Kidney tubule cell (primary cell): ENCODE results near the gene HDHD3.
"Not testable (repeated sequence)": the region's sequence is repeated elsewhere in the genome, so short reads cannot be mapped to it uniquely, and the experiment has no call there.

ENCODE experiments used
- DNase-seq: peaks from one replicate; pipeline ENCODE4 v3.0.0-alpha.2; 2018; ENCODE audit warnings: low spot score

HDHD3 gene

DNA sequence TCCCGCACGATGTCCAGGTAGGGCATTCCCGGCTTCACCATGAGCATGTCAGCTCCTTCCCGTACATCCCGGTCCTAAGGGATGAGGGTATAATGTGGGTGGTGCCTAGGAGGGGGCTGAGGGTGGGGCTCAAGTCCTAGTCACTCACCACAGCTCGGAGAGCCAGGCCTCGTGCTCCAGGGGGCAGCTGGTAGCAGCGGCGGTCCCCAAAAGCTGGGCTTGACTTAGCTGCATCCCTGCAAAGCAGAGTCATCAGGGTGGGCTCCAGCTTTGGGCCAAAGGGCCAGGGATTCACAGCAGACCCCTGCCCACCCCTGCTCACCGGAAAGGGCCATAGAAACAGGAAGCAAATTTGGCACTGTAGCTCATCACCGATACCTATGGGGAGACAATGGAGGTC lies 12.7 kb upstream of the HDHD3 start:
- DNase-seq = no peak

GRCh38 chr9:113388833-113389232 lies 12.0 kb upstream of the HDHD3 start:
- no peak for DNase-seq

DNA sequence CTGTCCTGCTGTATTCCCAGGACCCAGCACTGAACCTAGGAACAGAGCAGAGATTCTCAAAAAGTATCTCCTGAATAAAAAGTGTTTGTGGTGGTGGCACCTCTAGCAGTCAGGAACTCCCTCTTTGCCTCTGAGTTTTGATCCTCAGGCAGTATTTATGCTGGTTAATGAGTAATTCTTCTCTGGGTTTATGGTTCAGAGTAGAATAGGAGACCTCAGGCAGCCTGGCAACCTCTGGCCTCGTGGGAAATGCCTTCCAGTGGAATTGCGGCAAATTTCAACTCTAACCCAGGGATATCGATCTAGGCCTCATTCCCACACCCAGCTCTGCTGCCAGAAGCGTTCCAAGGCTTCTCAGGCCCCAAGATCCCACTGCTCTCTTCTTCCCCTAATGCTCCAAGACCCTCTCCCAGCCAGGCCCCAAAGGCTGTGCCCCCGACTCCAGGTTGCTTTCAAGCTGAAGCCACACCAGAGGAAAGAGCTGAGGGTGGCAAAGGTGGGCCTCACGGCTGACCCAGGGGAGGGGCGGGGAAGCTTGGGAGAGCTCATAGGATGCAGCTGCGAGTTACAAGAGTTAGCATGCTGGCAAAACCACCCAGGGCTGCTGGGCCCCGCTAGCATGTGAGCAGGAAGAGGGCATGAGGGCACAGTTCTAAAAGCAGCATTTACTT lies 10.9 kb upstream of the HDHD3 start:
- DNase-seq = peak; percentile 34

DNA sequence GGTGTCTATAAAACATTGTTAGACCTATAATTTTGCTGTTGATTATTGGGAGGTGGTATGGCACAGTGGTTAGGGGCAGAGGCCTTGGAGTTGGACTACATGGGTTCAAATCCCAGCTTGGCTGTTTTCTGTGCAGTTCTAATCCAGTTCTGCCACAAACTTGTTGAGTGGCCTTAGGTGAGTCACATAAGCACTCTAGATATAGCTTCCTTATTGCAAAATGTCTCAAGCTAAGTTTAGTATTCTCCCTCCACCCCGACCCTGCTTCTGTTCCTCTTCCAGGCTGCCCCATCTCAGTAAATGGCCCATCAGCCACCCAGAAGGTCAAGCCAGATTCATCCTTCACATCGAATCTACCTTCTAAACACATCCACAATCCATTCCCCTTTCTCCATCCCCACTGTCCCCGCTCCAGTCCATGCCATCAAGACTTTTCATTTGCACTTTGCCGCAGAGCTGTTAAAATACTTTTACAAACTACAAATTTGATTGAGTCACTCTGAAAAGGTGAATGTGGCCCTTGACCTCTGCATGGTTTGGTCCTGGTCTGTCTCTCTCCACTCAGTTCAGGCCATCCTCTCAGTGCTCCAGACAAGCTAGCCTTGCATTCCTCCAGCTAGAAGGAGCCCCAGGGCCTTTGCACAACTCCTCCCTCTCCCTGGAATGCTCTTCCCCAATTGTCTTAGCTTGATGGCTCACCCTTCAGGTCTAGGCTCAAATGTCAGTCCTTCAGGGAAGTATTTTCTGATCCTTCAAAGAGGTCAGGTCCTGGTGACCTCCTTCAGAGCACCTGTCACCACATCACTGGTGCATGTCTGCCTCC lies 10.0 kb upstream of the HDHD3 start:
- DNase-seq = no peak

- DNase-seq = no peak
These were observed 5.2 kb upstream of the HDHD3 start for GRCh38 chr9:113381909-113382411.

DNA sequence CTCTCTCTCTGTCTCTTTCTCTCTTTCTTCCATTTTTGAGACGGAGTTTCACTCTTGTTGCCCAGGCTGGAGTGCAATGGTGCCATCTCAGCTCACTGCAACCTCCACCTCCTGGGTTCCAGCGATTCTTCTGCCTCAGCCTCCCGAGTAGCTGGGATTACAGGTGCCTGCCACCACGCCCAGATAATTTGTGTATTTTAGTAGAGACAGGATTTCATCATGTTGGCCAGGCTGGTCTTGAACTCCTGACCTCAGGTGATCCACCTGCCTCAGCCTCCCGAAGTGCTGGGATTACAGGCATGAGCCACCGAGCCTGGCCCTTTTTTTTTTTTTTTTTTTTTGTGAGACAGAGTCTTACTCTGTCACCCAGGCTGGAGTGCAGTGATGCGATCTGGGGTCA lies 4.7 kb upstream of the HDHD3 start:
- not testable (repeated sequence) for DNase-seq

DNA sequence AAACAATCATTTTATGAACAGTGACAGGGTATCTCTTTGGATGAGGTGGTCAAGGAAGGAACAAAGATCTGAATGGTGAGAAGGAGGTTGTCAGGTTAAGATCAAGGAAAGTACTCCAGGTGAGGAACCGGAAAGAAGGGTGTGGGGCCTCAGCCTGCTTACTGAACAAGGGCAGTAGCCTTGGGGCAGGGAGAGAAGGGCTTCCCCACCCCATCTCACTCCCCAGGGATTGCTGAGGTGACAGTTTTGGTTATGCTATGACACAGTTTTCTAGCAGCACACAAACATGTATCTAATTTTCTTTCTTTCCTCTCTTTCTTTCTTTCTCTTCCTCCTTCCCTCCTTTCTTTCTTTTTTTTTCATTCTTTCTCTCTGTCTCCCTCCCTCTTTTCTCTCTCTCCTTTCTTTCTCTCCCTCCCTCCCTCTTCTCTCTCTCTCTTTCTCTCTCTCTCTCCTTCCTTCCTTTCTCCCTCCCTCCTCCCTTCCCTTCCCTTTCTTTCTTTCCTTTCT lies 4.1 kb upstream of the HDHD3 start:
- no peak for DNase-seq

GRCh38 chr9:113379829-113380210 lies 3.0 kb upstream of the HDHD3 start:
- DNase-seq = not testable (repeated sequence)

DNA sequence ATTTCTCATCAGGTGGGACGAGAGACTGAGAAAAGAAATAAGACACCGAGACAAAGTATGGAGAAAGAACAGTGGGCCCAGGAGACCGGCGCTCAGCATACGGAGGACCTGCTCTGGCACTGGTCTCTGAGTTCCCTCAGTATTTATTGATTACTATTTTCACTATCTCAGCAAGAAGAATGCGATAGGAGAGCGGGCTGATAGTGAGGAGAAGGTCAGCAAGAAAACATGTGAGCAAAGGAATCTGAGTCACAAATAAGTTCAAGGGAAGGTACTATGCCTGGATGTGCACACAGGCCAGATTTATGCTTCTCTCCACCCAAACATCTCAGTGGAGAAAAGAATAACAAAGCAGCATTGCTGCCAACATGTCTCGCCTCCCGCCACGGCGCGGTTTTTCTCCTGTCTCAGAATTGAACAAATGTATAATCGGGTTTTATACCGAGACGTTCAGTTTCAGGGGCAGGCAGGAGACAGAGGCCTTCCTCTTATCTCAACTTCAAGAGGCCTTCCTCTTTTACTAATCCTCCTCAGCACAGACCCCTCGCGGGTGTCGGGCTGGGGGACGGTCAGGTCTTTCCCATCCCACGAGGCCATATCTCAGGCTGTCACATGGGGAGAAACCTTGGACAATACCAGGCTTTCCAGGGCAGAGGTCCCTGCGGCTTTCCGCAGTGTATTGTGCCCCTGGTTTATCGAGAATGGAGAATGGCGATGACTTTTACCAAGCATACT lies 2.5 kb upstream of the HDHD3 start:
- not testable (repeated sequence) for DNase-seq

GRCh38 chr9:113375057-113376023 lies 1.4 kb downstream of the HDHD3 start:
- DNase-seq = peak; percentile 71

DNA sequence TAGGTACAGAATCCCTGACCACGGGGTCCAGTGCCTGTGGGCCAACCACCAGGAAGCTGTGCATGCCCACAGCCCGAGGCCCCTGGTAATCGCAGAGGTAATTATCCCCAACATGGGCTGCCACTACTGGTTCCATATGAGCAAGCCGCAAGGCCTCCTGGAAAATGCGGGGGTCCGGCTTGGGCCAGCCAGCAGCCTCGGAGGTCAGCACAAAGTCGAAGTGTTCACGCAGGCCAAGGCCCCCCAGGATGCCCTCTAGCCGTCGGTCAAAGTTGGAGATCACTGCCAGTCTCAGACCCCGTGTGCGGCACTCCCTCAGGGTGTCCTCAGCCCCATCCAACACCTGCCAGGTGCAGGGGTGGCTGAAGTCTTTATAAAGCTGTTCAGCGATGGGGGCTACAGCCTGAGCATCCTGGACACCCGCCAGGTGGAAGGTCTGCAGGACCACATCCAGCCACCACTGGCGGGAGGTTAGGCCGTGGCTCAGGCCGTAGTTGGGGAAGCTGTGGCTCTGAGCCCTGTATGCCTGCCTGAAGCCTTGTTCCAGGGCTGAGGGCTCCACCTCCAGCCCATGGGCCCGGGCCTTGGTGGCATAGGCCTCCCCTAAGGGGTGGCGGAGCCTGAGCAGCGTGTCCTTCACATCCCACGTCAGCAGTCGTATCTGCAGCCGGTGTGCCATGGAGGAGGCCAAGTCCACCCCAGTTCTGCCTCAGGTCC lies 3.0 kb downstream of the HDHD3 start:
- DNase-seq = no peak

DNA sequence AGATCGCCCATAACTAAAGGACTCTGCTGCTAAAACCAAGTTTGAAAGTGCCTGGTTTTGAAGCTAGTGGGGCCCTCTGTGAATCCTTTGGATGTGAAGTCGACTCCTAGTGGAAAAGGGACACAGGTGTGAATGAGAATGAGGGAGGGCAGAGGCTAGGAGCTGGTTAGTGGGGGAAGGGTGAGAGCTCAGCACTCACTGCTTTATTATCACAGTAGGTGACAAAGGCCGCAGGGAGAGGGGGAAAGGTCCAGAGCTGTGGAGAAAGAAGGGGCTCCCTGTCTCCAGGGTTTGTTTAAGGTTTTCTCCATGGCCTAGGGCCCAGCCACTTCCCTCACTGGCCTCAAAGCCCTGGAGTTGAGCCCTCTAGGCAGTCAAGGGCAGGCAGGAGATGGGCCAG lies 3.5 kb downstream of the HDHD3 start:
- DNase-seq = no peak

DNA sequence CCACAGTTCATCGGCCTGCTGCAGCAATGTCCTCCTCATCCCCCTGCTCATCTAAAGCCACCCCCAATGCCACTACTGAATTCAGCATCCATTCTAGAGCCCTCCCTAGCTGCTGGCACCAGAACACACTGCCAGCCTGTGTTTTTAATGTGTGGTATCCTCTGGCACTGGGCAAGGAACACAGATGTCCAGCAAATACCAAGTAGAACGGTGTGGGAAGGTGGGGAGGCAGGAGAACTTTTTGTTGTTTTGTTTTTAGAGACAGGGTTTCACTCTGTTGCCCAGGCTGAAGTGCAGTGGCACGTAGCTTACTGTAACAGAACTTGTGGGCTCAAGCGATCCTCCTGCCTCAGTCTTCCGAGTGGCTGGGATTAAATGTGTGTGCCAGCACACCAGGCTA lies 4.7 kb downstream of the HDHD3 start:
- DNase-seq = no peak

DNA sequence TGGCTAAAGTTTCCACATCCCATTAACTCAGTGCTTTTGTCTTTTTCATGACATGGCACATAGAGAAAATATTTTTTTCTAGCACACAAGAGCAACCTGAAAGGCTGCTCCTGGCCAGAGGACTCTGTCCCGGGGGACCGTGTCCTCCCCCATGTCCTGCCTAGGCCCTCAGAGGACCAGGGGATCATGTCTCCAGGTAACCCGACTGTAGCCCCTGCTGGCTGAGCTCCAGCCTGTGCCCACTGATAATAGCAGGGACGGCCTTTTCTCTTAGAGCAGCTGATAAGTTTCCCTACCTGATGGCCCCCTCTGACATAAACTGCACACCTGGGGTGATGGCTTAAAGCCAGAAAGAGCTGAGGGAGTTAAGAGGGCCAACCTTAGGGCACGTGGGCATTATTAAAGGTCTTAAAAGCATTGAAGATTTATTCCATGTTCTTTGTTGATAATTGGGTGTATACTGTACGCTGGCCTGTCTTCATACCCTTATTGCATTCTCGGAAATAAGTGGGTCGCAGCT lies 5.9 kb downstream of the HDHD3 start:
- no peak for DNase-seq

DNA sequence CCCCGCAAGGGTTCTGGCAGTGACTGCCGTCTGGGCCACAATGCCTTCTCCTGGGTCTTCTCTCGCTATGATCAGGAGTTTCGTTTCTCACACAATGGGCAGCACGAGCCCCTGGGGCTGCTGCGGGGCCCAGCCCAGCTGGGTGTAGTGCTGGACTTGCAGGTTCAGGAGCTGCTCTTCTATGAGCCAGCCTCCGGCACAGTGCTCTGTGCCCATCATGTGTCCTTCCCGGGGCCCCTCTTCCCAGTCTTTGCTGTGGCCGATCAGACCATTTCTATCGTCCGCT lies 7.0 kb downstream of the HDHD3 start:
- DNase-seq = no peak

- DNase-seq = no peak
These were observed 7.6 kb downstream of the HDHD3 start for GRCh38 chr9:113368982-113369854.

DNA sequence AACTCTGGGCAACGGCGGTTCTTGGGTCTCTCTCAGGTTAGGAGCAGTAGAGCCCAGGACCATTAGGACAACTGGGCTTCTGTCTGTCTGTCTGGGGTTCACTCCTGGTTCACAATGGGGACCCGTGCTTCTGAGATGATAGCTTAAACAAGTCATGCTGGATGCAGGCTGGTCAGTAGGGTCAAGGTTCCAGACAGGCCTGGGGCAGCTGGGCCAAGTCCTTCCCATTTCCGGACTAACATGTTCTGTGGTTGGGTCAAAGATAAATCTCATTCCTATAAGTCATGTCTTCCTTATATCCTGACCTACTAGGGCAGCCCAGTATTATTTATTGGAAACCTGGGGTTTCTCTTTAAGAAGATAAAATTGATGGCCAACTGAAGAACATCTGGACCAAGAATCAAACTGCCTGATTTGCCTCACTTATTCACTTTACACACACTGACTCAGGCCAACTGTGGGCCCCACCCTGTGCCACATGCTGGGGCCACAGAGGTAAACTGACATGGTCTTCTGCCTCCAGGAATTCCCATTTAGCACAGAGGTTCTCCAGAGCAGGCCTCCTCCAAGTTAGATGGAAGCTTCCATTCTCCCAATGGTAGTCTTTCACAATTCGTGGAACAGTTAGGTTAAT lies 8.3 kb downstream of the HDHD3 start:
- DNase-seq = no peak

DNA sequence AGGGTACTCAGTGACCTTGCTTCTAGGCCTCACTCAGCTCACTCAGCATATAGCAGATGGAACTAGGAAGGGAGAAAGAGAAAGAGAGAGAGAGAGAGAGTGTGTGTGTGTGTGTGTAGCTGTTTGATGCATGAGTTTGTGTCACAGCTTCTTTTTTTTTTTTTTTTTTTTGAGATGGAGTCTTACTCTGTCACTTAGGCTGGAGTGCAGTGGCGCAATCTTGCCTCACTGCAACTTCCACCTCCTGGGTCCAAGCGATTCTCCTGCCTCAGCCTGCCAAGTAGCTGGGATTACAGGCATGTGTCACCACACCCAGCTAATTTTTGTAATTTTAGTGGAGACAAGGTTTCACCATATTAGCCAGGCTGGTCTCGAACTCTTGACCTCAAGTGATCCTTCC lies 11.1 kb downstream of the HDHD3 start:
- DNase-seq = not testable (repeated sequence)

- no peak for DNase-seq
These were observed 11.8 kb downstream of the HDHD3 start for GRCh38 chr9:113364951-113365350.
